ENCODE data around the gene DRICH1.
"Not testable (repeated sequence)": the region's sequence is repeated elsewhere in the genome, so short reads cannot be mapped to it uniquely, and the experiment has no call there.

Gene DRICH1

DNA sequence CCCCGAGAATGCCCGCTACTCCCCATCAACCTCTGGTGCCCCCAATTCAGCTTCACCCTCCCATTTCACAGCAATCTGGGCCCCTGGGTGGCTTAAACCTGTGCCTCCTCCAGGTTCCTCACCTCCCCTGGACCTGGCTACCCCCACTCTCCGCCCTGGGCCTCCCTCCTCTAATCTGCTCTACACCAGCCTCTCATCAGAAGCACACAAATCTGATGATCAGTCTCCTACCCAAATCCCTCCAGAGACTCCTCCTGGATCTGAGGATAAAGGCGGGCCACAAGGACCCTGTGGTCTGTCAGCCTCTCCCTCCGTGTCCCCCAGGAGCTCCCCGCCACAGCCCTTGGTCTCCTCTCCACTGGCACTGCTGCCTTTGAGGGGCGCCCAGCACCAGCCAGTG lies 28.9 kb downstream of the DRICH1 start:
- in situ Hi-C loops (cut with HindIII; ENCODE audit: low sequenced_read_pairs), result no loop called here

DNA sequence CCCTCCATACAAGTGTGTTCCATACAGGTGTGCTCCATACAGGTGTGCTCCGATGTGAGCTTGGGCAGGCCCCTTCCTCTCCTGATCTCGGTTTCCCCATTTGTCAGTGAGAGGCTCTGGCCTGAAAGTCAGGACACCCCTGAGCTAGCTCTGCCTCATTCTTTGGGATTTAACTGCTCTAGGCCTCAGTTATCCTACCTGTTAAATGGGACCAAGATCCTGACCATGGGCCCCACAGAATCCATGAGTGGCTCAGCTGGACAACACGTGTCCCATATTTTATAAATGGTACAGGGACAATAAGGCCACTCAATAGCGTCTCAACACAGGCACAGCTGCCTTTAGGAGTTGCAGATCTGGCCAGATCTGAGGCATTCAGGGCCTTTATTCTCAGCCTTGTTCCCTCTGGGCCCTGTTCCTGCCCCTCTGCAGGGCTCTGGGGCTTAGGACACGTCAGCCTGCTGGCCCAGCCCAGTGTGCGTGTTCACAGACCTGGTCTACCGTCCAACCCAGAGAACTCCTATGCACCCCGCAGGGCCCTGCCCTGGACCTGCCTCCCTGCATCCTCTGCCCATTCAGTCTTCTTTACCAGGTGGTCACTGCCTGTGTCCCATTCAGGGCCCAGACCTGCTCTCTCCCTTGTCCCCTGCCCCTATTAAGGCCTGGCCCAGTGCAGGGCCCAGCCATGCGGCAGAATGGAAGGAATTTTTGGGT lies 33.2 kb downstream of the DRICH1 start:
- in situ Hi-C loops (cut with HindIII; ENCODE audit: low sequenced_read_pairs), result no loop called here

DNA sequence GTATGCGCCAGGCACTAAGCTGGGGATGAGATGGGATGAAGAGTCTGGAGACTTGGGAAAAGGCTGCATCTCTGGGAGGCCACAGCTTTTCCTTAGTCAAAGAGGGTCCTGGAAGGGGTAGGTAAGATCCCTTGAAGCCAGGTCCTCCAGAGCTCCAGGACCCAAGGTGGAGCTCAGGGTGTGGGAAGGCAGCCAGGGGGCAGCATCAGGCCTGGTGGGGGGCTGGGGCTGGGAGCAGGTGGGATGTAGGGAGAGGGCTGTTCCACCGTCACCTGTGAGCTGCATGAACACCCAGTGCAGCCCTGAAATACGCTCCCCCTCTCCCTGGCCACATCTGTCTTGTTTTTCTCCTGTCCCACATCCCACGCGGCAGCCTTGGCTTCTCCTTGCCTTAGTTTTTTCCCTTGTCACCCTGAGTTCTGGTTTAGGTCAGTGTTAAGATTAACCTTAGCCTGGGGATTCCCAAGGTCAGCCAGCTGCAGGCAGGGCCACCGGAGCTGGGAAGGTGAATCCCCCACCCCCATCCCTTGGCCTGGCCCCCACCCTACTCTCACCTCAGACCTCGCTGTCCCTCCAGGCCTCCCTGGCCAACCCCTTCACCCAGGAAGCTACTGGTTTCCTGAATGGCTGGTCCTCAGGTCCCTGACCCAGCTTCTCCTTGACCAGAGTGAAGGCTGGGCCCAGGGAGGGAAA lies 34.4 kb downstream of the DRICH1 start:
- in situ Hi-C loops (cut with HindIII; ENCODE audit: low sequenced_read_pairs), result not testable (repeated sequence)

GRCh38 chr22:23595904-23596303 lies 36.2 kb downstream of the DRICH1 start:
- in situ Hi-C loops (cut with HindIII; ENCODE audit: low sequenced_read_pairs), result not testable (repeated sequence)

DNA sequence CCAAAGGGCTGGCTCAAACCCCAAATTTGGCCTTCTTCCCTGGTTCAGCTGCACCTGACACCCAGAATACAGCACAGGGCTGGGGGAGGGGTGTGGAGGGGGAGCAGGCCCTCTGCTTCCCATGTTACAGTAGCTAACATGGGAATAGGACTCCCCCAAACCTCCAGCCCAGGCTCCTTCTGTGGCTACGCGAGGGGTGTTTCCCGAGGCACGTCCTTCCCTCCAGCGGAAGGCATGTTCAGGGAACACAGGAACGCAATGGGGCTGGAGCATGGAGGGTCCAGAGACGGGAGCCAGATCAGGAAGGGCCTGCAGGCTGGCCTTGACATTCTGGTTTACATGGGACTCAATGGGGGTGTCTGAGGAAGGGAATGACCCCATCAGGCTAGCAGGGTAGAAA lies 40.3 kb downstream of the DRICH1 start:
- in situ Hi-C loops (cut with HindIII; ENCODE audit: low sequenced_read_pairs), result no loop called here

GRCh38 chr22:23591201-23591791 lies 40.8 kb downstream of the DRICH1 start:
- in situ Hi-C loops (cut with HindIII; ENCODE audit: low sequenced_read_pairs), result no loop called here

GRCh38 chr22:23583836-23584235 lies 48.3 kb downstream of the DRICH1 start:
- in situ Hi-C loops (cut with HindIII; ENCODE audit: low sequenced_read_pairs), result no loop called here

DNA sequence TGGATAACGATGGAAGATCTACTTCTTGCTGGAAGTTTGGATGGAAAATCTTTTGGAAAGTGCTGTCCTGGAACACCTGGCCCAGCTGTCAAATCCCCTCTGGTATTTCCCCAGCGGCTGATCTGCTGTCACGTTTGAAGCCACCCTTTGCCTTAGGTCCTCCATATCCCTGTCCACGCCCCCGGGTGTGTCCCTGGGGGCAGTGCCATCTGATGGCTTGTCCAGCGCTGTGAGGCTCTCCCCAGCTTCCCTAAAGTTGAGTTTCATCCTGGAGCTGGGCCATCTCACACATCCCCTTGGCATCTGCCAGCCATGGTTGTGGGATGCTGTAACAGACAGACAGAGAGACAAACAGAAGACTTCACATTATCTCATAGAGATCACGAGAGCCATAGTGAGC lies 49.0 kb downstream of the DRICH1 start:
- in situ Hi-C loops (cut with HindIII; ENCODE audit: low sequenced_read_pairs), result no loop called here

DNA sequence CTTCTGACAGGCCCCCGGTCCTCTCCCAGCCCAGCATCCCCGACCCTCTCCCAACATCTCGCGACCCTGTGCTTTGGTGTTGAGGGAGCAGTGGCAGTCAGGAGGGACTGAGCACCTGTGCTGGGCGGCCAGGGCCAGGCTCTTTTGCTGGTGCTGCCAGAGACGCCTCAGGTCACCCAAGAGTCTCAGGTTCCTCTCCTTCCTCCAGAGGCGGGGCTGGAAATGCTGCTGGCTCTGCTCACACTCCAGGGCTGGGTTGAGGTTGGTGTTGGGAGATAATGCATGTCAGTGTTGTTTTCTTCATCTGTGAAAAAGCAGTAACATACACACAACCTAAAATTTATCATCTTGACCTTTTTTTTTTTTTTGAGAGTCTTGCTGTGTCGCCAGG lies 50.9 kb downstream of the DRICH1 start:
- in situ Hi-C loops (cut with HindIII; ENCODE audit: low sequenced_read_pairs), result no loop called here

- in situ Hi-C loops (cut with HindIII; ENCODE audit: low sequenced_read_pairs), result no loop called here
These were observed 51.4 kb downstream of the DRICH1 start for GRCh38 chr22:23580576-23581259.

- in situ Hi-C loops (cut with HindIII; ENCODE audit: low sequenced_read_pairs), result no loop called here
These were observed 52.1 kb downstream of the DRICH1 start, which contains the start of gene IGLL1 for GRCh38 chr22:23579870-23580575. Gene IGLL1, minus strand, starts transcription at chr22:23580290. Its CDS starts 100 bp downstream, at chr22:23580190.

DNA sequence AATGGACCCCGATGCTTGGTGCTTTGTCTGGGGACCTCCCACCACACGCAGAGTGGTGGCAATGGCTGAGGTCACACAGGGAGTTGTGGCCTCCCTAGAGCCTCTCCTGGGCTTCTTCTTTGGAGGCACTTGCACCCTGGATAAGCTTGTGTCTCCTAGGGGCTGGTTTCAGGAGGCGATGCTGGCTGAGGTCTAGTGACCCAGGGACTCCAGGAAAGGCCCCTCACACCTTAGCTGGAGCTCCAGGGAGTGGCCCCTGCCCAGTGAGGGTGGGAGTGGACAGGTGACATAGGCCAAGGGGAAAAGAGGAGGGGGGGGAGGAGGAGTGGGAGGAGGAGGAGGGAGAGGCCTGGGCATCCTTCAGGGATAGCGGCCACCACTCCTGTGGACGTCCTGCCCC lies 52.8 kb downstream of the DRICH1 start:
- in situ Hi-C loops (cut with HindIII; ENCODE audit: low sequenced_read_pairs), result no loop called here

DNA sequence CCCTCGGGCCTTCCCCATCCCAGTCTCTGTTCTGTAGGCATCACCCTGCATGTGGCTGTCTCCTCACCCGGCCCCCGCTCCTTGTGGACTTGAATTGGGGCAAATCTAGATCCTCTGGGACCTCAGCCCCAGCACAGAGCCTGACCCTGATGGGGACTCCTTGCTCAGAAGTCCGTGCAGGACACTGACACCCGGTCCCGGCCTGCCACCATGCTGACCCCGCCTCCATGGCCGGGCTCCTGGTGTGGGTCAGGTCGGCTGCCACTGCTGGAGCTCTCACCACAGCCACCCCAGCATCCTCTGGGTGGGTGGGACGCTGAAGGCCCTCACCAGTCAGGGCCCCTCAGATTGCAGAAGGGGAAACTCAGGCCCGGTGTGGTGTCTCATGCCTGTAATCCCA lies 53.8 kb downstream of the DRICH1 start:
- in situ Hi-C loops (cut with HindIII; ENCODE audit: low sequenced_read_pairs), result no loop called here

DNA sequence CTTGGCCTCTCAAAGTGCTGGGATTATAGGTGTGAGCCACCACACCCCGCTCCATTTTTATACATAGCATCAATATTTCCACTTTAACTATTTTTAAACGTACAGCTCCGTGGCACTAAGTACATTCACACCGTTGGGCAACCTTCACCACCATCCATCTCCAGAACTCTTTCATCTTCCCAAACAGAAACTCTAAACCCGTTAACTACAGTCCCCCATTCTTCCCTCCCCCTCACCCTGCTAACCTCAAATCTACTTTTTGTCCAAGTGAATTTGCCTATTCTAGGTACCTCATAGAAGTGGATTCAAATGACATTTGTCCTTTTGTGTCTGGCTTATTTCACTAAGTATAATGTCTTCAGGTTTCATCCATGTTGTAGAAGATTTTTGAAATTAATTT lies 55.4 kb downstream of the DRICH1 start:
- in situ Hi-C loops (cut with HindIII; ENCODE audit: low sequenced_read_pairs), result no loop called here

DNA sequence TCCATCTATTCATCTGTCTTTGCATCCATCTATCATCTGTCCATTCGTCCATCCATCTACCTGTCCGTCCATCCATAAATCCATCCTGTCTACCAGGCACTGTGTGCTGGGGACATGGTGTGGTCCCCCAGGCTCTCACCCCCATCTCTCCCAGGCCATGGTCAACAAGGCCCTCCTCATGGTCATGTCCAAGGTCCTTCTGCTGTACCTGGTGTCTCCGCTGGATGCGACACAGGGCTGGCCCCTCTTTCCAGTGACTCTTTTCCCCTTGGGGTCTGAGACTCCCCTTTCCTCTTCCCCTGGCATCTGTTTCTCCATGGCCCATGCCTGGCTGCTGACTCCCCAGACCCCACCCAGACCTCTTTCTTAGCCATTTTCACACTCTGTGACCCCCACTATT lies 56.5 kb downstream of the DRICH1 start:
- in situ Hi-C loops (cut with HindIII; ENCODE audit: low sequenced_read_pairs), result no loop called here

- in situ Hi-C loops (cut with HindIII; ENCODE audit: low sequenced_read_pairs), result no loop called here
These were observed 57.2 kb downstream of the DRICH1 start for GRCh38 chr22:23574877-23575276.

DNA sequence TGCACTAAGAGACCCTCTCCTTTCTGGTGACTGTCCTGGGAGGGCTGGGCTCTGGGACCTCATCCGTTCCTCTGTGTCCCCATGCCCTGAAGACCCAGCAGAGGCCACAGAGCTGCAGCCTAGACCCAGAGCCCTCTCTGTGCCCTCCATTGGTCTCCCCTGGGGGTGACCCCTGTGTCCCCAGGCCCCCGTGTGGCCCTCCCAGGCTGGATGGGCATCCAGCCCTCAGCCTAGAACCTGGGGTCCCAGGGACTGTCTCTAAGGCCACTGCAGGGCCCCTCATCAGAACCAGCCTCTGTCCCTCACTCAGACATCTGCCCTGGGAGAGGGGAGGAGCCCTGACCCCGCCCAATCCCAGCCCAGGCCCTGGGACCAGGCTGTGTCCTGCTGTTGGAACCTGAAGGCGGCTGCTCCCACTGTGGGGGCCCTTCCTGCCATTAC lies 57.7 kb downstream of the DRICH1 start:
- in situ Hi-C loops (cut with HindIII; ENCODE audit: low sequenced_read_pairs), result no loop called here

DNA sequence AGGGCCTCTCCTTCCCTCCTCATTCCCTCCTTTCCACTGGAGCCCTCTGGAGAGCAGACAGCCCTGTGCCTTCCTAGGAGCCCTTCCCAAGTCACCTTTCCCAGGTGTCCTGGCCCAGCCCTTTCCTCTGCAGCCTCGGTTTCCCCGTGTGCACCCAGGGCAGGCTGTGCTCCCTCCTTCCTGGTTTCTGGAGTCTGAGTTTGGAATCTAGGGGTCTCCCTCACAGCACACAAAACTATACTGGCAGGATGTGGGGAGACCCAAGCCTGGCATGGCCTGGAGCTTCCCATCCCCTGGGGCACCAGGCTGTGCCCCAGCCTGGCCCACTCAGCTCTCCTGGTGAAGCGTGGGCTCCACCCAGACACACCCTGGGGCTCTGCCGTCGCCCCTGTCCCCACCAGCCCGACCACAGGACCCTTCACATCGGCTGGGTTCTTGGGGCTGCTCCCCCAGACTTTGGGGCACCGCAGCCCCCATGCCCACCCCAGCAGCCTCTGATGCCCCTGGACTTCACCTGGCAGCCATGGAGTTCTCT lies 58.4 kb downstream of the DRICH1 start:
- in situ Hi-C loops (cut with HindIII; ENCODE audit: low sequenced_read_pairs), result not testable (repeated sequence)

DNA sequence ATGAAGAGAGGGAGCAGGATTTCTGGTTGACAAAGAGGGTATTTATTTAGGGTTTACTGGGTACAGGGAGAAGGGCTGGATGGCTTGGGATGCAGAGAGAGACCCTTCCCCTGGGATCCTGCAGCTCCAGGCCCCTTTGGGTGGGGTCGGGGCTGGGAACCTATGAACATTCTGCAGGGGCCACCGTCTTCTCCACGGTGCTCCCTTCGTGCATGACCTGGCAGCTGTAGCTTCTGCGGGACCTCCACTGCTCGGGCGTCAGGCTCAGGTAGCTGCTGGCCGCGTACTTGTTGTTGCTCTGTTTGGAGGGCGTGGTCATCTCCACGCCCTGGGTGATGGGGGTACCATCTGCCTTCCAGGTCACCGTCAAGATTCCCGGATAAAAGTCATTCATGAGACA lies 59.0 kb downstream of the DRICH1 start:
- in situ Hi-C loops (cut with HindIII; ENCODE audit: low sequenced_read_pairs), result not testable (repeated sequence)

GRCh38 chr22:23571486-23571885 lies 60.6 kb downstream of the DRICH1 start:
- in situ Hi-C loops (cut with HindIII; ENCODE audit: low sequenced_read_pairs), result no loop called here

DNA sequence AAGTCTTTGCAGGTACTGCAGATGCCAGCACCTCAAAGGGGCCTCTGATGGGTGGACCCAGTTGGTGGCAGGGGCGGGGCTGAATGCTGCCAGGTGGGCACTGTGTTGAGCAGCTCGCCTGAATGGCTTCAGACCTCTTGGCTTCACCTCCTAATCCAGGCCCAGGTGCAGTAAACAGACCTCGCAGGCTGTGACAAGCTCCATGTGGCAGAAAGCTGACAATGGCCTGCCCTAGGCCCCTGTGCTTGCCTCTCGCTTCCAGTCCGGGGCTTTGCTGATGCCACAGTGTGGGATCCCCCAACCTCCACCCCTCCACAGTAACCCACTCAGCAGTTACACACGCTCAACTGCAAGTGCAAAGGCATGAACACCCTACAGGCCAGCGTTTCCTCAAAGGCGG lies 61.4 kb downstream of the DRICH1 start:
- in situ Hi-C loops (cut with HindIII; ENCODE audit: low sequenced_read_pairs), result no loop called here
